ENCODE results near the gene GPR39. TPM values are rescaled to one million over a fixed set of nuclear protein-coding genes. Genes with fewer than 3 reads are reported as not detected.

The GPR39 gene
- total RNA-seq, 2 experiments from 2014 or later: 0.13 TPM; not detected in 1

DNA sequence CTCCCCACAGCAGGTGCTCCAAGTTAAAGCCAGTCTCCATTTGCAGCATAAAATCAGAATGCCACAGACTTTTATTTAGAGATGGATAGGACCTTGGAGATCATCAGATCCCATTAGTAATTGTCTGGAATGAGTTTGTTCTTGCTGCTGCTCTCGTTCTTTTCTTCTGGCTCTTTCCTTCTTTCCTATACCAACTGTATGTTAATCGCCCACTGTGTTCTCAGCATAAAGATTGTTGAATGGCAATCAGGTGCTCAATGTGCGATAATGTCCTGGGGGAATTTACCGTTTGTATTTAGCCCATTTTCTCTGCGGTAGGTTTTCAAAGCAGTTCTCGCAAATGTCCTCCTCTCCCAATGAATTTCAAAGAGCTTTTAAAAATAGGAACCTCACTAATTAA lies 3.3 kb downstream of the GPR39 start:
- Histone ChIP-seq H3K36me3 (ENCODE audit: insufficient read depth, low read length) (no peaks in the 10 kb centered on the region), H3K79me2 (ENCODE audit: insufficient read depth, low read depth, low read length) (no peaks in the 10 kb centered on the region), H3K4me2 (ENCODE audit: low read length) (no peak overlapping the region), H3K27ac (ENCODE audit: low read depth, low read length, poor library complexity, severe bottlenecking) (no peak overlapping the region), H2AFZ (ENCODE audit: low read length) (no peak overlapping the region), H3K9me3 (ENCODE audit: low read length) (no peaks in the 10 kb centered on the region), H4K20me1 (ENCODE audit: insufficient read depth, low read length) (no peaks in the 10 kb centered on the region), H3K9me2 (ENCODE audit: insufficient read depth, low read length) (no peaks in the 10 kb centered on the region), H3K4me1 (ENCODE audit: insufficient read depth, low read length, poor library complexity, severe bottlenecking) (no peaks in the 10 kb centered on the region), H3K4me3 (ENCODE audit: low read depth, low read length, poor library complexity, severe bottlenecking) (no peak overlapping the region)
- ChIA-PET POLR2A (interaction anchor here (0.6 kb wide), 1 partner anchor 34 kb away, joined by 3 read pairs; no protein-coding TSS in a partner anchor), CTCF (ENCODE audit: unreplicated experiment) (no interaction called here)
- TF ChIP-seq EZH2phosphoT487 (IDR thresholded peaks at IDR 0.05; ENCODE audit: borderline replicate concordance, low read depth, low read length): no peak
- TF ChIP-seq, protein P1, sequence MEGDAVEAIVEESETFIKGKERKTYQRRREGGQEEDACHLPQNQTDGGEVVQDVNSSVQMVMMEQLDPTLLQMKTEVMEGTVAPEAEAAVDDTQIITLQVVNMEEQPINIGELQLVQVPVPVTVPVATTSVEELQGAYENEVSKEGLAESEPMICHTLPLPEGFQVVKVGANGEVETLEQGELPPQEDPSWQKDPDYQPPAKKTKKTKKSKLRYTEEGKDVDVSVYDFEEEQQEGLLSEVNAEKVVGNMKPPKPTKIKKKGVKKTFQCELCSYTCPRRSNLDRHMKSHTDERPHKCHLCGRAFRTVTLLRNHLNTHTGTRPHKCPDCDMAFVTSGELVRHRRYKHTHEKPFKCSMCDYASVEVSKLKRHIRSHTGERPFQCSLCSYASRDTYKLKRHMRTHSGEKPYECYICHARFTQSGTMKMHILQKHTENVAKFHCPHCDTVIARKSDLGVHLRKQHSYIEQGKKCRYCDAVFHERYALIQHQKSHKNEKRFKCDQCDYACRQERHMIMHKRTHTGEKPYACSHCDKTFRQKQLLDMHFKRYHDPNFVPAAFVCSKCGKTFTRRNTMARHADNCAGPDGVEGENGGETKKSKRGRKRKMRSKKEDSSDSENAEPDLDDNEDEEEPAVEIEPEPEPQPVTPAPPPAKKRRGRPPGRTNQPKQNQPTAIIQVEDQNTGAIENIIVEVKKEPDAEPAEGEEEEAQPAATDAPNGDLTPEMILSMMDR (conservative IDR thresholded peaks at IDR 0.05; ENCODE audit: low read length): no peak
- no peak for DNase-seq (ENCODE audit: low spot score)
- BruUV-seq (replicated peaks): no TSS peak
- intact Hi-C loops (cut with micrococcal nuclease; ENCODE audit: unreplicated experiment): no loop called here

DNA sequence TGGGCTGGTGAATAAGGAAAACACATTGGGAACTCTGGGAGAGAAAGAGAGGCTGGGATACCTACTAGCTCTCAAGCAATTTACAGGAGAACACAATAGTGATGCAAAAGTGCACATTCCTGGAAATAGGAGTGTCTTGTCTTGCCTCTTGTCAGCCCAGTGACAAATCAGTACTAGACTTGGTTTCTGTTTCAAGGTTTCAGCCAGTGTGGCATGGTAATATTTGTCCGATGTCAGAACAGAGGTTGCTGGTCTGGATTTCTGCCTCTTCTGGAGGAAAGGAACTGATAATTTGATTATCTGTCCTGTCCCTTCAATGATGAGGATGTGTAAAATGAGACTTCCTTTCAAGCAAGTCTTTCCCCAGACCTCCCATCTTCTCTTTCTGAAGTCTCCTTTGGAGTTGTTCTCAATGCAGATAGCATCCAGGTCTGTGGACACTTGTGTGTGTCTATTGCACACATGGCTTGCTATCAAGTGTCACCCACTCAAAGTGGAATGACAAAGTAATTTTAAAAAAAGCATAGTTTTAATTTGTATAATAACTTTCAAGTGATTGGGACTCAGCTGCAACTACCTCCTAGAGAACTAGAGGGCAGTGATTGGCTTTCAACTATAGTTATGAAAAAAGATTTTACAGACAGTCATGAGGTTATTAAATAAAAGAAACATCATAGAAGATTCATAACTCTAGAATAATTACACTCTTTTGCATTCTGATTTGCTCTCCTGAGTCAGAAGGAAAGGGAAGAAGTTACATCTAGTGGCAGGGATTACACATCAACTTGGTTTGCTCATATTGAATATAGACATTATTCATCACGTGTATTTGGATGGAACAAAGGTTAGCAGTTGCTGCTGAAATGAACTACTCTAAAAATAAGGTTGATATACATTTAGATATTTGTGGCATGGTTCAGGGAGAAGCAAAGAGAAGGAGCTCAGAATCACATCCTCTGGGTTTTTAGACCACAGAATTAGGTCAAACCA lies 4.5 kb downstream of the GPR39 start:
- ChIA-PET POLR2A (no interaction called here), CTCF (ENCODE audit: unreplicated experiment) (no interaction called here)
- no peak for DNase-seq (ENCODE audit: low spot score)
- no peak for TF ChIP-seq EZH2phosphoT487 (IDR thresholded peaks at IDR 0.05; ENCODE audit: borderline replicate concordance, low read depth, low read length)
- TF ChIP-seq, protein P1 (conservative IDR thresholded peaks at IDR 0.05; ENCODE audit: low read length): peak; percentile 24; the same call in 1 of the 2 replicates
- intact Hi-C loops (cut with micrococcal nuclease; ENCODE audit: unreplicated experiment): no loop called here
- H3K79me2 ChIP-seq (ENCODE audit: insufficient read depth, low read depth, low read length): no peaks in the 10 kb centered on the region
- no peak overlapping the region for H3K4me3 ChIP-seq (ENCODE audit: low read depth, low read length, poor library complexity, severe bottlenecking)
- no TSS peak for BruUV-seq (replicated peaks)
- no peak overlapping the region for H3K4me2 ChIP-seq (ENCODE audit: low read length)
- no peaks in the 10 kb centered on the region for H4K20me1 ChIP-seq (ENCODE audit: insufficient read depth, low read length)
- H3K4me1 ChIP-seq (ENCODE audit: insufficient read depth, low read length, poor library complexity, severe bottlenecking): no peaks in the 10 kb centered on the region
- no peak overlapping the region for H2AFZ ChIP-seq (ENCODE audit: low read length)
- H3K9me3 ChIP-seq (ENCODE audit: low read length): no peaks in the 10 kb centered on the region
- no peaks in the 10 kb centered on the region for H3K9me2 ChIP-seq (ENCODE audit: insufficient read depth, low read length)
- H3K36me3 ChIP-seq (ENCODE audit: insufficient read depth, low read length): no peaks in the 10 kb centered on the region
- no peak overlapping the region for H3K27ac ChIP-seq (ENCODE audit: low read depth, low read length, poor library complexity, severe bottlenecking)

DNA sequence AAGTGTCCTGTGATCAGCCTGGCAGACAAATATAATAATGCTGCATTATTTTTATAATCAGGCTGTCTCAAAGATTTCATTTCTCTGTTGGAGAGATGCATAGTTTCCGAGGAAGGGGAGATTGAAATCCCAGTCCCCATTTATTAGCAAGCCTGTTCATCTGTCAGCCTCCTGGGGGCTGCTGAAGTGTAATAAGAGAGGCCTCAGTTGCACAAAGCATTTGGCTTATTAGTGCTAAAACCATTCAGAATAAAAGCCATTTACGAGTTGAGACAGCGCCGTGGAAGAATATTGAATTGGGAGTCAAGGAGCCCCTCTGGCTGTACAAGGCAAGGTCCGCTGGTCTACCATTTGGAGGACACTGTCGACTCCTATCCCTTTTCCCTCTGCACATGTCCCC lies 6.1 kb downstream of the GPR39 start:
- Histone ChIP-seq H3K9me3 (ENCODE audit: low read length) (no peaks in the 10 kb centered on the region), H4K20me1 (ENCODE audit: insufficient read depth, low read length) (no peaks in the 10 kb centered on the region), H3K9me2 (ENCODE audit: insufficient read depth, low read length) (no peaks in the 10 kb centered on the region), H2AFZ (ENCODE audit: low read length) (no peak overlapping the region), H3K79me2 (ENCODE audit: insufficient read depth, low read depth, low read length) (no peaks in the 10 kb centered on the region), H3K4me1 (ENCODE audit: insufficient read depth, low read length, poor library complexity, severe bottlenecking) (no peaks in the 10 kb centered on the region), H3K4me3 (ENCODE audit: low read depth, low read length, poor library complexity, severe bottlenecking) (no peak overlapping the region), H3K36me3 (ENCODE audit: insufficient read depth, low read length) (no peaks in the 10 kb centered on the region), H3K4me2 (ENCODE audit: low read length) (no peak overlapping the region), H3K27ac (ENCODE audit: low read depth, low read length, poor library complexity, severe bottlenecking) (no peak overlapping the region)
- ChIA-PET POLR2A (no interaction called here), CTCF (ENCODE audit: unreplicated experiment) (no interaction called here)
- no peak for DNase-seq (ENCODE audit: low spot score)
- no peak for TF ChIP-seq EZH2phosphoT487 (IDR thresholded peaks at IDR 0.05; ENCODE audit: borderline replicate concordance, low read depth, low read length)
- TF ChIP-seq, protein P1 (conservative IDR thresholded peaks at IDR 0.05; ENCODE audit: low read length): no peak
- intact Hi-C loops (cut with micrococcal nuclease; ENCODE audit: unreplicated experiment): no loop called here
- no TSS peak for BruUV-seq (replicated peaks)
